HTERT RPE-1 (cell line): ENCODE data around the gene MAPK8.

Experiments
- in situ Hi-C: fragments of 300-500 bp; cut with MboI; formaldehyde crosslinking; loops from 4 replicates; pipeline ENCODE4 v1.14.3; 2020; ENCODE audit warnings: low sequenced_read_pairs

The MAPK8 gene

DNA sequence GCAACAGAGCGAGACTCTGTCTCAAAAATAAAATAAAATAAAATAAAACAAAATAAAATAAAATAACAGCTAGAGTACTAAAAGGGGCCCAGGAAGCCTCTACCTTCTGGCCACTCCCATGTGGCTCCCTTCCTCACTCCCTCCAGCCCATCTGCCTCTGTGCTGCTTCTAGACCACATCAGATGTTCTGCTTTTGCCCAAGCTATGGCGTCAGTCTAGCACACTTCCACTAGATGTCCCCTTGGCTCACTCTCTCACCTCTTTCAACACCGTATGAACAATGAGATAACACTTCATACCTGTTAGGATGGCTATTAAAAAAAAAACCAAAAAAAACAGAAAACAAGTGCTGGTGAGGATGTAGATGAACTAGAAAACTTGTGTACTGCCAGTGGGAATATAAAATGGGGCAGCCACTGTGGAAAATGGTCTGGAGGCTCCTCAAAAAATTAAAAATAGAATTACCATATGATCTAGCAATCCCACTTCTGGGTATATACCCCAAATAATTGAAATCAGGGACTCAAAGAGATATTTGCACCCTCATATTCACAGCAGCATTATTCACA lies 166.1 kb downstream of the MAPK8 start:
- in situ Hi-C loops = no loop called here

DNA sequence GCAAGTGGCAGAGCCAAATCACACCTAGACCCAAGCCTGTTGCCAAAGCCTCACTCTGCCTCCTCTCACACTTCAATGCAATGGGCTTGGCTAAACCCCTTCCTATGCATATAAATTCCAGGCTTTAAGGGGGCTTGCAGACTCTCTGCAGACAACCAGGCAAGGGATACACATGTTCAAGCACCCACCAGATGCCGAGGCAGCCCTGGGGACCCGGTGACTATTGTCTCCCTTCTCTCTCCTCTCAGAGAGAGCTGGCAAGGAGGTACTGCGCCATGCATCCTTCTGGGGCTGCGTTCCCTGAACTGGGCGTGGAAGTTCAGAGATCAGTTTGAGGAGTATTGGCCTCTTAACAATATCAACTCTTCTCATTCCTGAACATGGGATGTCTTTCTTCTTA lies 167.2 kb downstream of the MAPK8 start:
- in situ Hi-C loops = no loop called here

DNA sequence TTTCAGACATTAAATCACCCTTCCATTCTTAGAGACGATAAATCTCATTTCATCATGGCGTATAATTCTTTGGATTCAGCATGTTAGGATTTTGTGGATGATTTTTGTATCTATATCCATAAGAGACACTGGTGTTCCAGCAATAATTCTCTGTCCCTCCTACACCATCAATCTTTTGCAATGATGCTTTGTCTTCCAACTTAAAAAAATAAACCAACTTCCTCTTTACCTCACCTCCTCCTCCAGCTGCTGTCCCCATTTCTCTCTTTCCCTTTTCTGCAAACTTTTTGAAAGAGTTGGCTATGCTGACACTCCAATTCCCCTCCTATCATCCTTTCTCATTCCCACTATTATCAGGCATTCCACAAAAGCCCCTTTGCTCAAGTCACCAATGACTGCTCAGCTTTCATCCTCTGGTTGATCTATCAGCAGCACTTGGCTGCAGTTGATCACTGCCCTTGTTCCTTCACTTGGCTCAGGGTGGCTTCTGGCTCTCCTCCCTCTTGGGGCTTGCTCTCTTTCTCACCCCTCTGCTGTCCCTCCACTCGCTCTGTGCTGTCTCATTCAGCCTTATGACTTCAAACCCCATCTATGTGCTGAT lies 168.4 kb downstream of the MAPK8 start:
- in situ Hi-C loops = no loop called here

DNA sequence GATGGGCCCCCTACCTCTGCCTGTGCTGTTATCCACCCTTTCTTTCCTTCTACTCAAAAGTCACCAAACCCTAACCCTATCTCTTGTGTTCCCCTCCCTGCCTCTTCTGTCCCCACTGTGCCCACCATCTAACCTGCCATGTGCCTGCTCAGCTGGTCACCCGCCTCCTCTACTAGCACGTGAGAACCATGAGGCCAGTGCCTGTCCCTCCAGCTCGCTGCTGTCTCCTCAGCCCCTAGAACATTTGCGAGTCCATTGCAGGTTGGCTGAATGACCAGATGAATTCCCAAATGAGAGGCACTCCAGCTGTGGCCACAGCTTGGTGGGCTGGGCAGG lies 169.4 kb downstream of the MAPK8 start:
- in situ Hi-C loops = no loop called here

DNA sequence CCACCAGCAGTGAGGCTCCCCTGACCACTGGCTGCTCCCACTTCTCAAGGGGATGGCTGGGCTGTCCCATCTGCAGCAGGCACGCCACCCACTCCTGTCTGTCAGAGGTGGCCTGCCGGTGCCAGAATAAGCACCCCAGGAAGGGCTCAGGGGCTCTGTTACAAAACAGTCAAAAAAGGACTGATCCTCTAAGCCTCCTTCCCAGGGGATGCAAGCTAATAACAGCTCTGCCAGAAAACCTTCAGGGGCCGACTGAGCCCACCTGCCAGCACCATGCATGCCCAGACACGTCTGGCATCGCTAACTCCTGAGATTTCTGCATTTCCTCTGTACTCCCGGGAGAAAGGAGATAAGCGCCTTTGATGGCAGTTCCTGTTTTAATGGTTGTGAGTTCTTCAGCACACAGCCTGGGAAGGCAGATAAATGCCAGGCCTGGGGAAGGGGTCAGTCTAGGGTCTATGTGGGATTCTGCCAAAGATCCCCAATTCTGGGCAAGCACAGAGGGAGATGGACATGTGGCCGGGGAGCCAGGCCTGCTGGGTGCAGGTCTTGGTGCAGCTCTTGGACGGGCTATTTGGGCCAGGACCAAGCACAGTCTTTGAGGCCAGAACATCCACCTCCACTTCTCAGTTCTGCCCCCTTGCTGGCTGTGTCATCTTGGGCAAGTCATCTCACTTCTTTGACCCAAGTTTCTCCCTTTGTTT lies 170.0 kb downstream of the MAPK8 start:
- in situ Hi-C loops = no loop called here

DNA sequence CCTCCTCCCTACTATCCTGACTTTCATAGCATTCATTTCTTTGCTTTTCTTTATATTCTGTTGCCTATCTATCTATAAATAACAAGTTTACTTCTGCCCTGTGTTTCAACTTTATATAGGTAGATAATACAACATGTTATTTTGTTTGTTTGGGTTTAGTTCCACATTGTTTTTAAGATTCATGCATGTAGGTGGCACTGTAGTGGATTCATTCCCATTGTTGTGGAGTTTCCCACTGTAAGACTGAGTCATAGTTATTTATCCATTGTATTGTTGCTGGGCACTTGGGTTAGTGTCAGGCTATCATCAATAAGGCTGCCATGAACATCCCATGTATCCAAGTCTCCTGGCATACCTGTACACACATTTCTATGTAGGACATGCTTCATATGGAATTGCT lies 170.7 kb downstream of the MAPK8 start:
- in situ Hi-C loops = no loop called here

DNA sequence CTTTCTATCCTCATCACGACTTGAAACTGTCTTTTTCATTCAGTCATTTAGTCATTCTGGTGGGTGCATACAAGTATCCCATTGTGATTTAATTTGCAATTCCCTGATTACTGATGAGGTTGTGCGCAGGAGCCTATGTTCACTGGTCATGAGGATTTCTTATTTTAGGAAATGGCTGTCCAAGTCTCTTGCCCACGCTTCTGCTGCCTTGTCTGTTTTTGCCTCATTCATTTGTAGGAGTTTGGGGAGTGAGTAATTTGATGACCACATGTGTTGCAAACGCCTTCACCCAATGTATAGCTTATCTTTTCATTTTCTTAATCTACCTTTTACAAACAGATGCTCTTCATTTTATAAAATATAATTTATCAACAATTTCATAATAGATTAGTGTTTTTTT lies 171.1 kb downstream of the MAPK8 start:
- in situ Hi-C loops = no loop called here

DNA sequence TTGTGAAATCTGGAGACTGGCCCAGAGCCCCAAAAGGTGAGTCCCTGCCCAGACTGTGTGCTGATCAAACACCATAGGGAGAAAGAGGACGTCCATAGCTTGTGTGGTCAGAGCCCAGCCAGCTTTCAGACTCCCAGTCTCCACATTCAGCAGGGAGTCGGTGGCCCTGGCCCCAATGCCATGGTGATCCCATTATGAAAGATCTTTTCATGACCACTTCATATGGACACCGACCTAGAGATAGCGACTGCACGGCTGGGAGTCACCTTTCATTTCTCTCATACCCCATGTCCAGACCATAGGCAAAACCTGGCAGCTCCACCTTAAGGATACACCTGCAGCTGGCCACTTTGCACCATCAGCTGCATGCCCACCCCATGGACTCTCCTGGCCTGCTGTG lies 172.0 kb downstream of the MAPK8 start:
- in situ Hi-C loops = no loop called here

DNA sequence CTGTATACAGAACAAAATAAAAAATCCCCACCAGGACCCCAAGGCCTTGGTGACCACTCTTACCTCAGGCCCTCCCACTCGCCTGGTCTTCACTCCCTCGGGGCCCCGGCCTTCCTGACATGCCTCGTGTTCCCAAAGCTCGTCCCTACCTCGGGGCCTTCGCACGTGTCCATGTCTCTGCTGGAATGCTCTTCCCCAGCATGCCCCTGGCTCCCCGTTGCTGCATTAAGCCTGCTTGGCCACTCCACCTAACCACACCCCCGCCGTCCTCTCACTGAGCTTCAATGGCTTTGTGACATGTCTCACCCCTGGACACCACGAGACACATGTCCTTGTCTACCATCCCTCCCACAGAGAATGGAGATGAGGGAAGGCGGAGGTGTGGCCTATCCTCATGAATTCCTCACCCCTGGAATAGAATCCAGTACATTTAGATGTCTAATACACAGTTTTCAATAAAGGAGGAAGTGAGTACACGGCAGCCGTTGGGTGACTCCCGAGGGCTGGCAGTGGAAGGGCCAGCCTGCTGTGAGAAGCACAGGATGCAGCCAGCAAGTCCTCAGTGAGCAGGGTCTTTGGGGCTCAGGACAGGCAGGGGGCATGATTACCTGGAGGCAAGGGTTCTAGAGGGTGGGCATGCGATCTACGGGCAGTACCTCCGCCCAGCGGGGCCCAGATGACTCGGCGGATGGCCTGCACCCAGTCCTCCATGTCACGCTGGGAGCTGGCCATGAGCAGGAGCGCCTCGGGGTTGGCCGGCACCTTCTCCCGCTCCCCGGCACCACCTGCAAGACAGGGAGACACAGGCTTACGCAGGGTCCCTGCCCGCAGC lies 172.7 kb downstream of the MAPK8 start:
- in situ Hi-C loops = no loop called here

DNA sequence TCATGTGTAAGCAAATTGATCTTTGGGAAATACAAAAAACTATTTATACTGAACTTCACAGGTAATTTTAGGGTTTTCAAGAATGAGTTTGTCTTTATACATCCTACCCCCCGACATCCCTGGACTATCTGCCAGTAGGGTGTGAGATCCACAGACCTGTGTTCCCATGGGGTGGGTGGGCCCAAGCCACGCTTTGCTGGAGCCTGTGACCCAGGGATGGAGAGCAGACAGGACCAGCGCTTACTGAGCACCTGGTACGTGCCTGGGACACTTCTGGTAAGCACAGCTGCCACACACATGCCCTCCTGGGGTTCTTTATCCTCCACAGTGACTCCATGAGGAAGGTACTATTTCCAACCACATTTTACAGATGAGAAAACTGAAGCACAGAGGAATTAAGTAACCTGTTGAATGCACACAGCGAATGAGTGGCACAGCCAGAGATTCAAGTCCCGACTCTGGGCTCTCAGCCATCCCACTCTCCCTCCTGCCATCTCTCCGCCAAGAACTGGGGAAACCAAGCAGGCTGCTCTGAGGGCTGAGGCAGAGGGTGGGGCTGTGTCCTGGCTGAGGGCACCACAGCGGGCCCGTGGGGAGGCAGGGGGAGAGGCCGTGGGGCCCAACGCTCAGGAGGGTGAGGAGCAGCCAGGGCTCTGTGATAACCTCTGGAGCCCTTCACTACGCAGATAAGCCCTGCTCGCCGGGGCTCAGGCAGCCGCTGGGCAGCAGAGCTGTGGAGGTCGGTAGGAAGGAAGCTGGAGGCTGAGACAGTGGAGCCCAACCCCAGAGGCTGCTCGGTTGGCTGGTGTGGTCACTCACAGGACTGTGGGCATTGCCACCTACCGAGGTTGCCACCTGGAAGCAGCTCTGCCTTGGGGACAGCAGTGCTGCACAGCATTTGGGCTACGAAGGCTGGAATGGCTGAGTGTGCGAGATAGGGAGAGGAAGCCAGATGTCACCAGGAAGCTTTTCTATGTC lies 174.2 kb downstream of the MAPK8 start:
- in situ Hi-C loops = no loop called here

DNA sequence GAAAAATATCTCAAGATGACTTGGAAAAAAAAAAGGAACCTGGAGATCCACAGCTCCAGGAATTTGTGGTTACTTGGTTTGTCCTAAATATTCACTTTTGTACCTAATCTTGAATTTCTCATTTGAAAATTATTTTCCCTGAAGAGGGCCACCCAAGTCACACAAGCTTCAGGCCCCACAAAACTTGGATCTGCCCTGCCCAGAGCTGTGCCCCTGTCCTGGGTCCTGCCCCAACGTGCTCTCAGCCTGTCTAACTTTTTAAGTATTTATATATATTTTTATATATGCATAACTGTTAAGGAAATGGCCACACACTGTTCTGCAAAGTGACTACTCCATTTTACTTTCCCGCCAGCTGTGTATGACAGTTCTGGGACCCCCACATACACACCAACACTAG lies 174.9 kb downstream of the MAPK8 start:
- in situ Hi-C loops = no loop called here

DNA sequence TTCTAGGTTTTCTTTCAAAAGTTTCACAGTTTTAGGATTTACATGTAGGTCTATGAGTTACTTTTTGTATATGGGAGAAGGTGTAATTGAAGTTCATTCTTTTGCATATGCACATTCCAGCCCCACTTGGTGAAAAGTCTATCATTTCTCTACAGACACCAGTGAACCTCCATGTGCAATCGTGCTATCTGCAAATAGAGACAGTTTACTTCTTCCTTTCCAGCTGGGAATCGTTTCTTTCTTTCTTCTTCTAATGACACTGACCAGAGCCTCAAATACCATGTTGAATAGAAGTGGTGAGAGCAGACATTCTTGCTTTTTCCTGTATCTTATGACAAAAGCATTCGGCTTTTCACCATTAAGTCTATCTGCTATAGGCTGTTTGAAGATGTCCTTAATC lies 175.7 kb downstream of the MAPK8 start:
- in situ Hi-C loops = no loop called here

DNA sequence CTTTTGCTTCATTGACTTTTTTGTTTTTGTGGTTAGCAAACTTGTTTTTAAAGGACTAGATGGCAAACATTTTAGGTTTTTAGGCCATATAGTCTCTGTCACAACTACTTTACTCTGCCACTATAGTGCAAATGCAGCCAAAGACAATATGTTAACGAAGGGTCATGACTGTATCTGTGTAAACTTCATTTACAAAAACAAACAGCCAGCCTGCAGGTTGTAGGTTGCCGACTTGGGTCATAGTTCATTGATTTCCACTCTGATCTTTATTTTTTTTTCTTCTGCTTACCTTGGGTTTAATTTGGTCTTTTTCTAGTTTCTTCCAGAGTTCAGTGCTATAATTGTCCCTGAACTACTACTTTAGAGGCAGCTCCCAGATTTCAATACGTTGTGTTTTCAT lies 178.4 kb downstream of the MAPK8 start:
- in situ Hi-C loops = no loop called here

DNA sequence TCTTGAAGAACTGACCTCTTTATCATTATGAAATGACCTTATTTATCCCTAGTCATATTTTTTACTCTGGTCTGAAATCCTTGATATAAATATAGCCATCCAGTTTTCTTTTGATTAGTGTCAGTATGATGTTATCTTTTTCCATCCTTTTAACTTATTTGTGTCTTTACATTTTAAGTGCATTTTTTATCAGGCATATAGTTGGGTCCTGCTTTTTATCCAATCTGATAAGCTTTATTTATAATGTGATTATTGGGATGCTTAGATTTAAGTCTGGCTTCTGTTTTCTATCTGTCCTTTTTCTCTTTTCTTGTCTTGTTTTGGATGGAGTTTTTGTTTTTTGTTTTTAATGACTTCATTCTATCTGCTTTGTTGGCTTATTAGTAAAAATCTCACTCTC lies 179.2 kb downstream of the MAPK8 start:
- in situ Hi-C loops = no loop called here

DNA sequence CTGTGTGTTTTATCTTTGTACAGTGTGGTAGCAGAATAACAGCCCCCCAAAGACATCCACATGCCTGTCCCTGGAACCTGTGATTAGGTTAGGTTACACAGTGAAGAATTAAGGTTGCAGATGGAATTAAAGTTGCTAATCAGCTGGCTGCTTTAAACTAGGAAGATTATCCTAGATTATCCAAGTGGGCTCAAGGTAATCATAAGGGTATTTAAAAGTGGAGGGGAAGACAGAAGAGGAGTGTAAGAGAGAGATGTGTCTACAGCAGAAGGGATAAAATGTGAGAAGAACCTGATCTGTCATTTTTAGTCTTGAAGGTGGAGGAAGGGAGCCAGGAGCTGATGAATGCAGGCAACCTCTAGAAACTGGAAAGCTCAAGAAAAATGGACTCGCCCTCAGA lies 180.8 kb downstream of the MAPK8 start:
- in situ Hi-C loops = no loop called here
